Measurements from ENCODE around the gene PLCL1. TPM values are rescaled to one million over a fixed set of nuclear protein-coding genes. Genes with fewer than 3 reads are reported as not detected.

PLCL1 gene
- total RNA-seq, 2 donors from 2014 or later, result 24.9 to 27.2 TPM

DNA sequence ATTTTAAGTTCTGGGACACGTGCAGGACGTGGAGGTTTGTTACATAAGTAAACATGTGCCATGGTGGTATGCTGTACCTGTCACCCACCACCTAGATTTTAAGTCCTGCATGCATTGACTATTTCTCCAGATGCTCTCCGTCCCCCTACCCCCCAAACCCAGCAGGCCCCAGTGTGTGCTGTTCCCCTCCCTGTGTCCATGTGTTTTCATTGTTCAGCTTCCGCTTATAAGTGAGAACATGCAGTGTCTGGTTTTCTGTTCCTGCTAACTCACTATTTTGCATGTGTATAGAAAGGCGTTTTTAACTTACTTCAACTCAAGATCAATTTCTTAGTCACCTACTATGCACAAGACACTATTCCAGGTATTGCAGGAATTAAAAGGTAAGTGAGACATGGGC lies 128.0 kb downstream of the PLCL1 start:
- peaks cover 38% of the 10 kb centered on the region for H3K4me1 Mint-ChIP-seq
- H3K9me3 ChIP-seq (ENCODE audit: control insufficient read depth, low read length, poor library complexity, severe bottlenecking), result no peaks in the 10 kb centered on the region
- no peak overlapping the region for H3K4me3 Mint-ChIP-seq
- H3K27me3 Mint-ChIP-seq, result no peaks in the 10 kb centered on the region
- H3K27ac Mint-ChIP-seq, result peak overlapping the region; percentile 91
- no peak for DNase-seq
- H3K36me3 Mint-ChIP-seq (ENCODE audit: low read depth), result peaks cover 3% of the 10 kb centered on the region
- no peak for ATAC-seq

DNA sequence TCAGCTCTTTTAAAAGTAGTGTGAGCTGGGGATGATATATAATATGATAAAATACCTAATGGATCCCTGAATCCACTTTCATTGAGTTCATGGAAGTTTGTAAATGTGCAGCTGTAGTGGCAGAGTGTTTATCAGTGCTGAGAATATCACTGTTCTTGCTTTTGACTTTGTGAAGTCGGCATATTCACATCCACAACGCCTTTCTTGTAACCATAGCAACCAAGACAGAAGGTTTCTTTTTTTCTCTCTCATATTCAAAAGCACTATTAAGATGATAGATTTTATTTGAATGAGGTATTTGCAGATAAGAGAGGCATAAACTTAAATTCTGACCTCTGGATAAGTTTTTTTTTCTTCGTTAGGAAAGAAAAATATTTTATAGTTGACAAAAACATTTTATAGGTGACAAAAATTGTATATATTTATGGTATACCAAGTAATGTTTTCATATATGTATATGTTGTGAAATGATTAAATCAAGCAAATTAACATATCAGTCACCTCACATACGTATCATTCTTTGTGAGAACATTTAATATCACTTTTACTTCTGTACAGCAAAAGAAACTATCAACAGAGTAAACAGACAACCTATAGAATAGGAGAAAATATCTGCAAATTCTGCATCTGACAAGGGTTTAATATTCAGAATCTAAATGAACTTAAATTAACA lies 130.0 kb downstream of the PLCL1 start:
- Mint-ChIP-seq H3K4me3 (peak overlapping the region; percentile 77), H3K36me3 (ENCODE audit: low read depth) (peaks cover 3% of the 10 kb centered on the region), H3K27me3 (no peaks in the 10 kb centered on the region), H3K4me1 (peaks cover 43% of the 10 kb centered on the region), H3K27ac (peak overlapping the region; percentile 91)
- ATAC-seq (peak; percentile 68), DNase-seq (no peak)
- H3K9me3 ChIP-seq (ENCODE audit: control insufficient read depth, low read length, poor library complexity, severe bottlenecking), result peaks cover 3% of the 10 kb centered on the region

DNA sequence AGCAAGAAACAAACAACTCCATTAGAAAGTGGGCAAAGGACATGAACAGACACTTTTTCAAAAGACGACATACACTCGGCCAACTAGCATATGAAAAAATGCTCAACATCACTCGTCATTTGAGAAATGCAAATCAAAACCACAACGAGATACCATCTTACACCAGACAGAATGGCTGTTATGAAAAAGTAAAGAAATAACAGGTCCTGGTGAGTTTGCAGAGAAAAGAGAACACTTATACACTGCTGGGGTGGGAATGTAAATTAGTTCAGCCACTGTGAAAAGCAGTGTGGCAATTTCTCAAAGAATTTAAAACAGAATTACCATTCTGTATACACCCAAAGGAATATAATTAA lies 130.5 kb downstream of the PLCL1 start:
- Mint-ChIP-seq H3K27ac (peak overlapping the region; percentile 91), H3K27me3 (no peaks in the 10 kb centered on the region), H3K4me1 (peaks cover 45% of the 10 kb centered on the region), H3K4me3 (peak overlapping the region; percentile 77), H3K36me3 (ENCODE audit: low read depth) (peaks cover 3% of the 10 kb centered on the region)
- H3K9me3 ChIP-seq (ENCODE audit: control insufficient read depth, low read length, poor library complexity, severe bottlenecking), result peaks cover 3% of the 10 kb centered on the region
- peak; percentile 87 for ATAC-seq
- DNase-seq, result no peak

DNA sequence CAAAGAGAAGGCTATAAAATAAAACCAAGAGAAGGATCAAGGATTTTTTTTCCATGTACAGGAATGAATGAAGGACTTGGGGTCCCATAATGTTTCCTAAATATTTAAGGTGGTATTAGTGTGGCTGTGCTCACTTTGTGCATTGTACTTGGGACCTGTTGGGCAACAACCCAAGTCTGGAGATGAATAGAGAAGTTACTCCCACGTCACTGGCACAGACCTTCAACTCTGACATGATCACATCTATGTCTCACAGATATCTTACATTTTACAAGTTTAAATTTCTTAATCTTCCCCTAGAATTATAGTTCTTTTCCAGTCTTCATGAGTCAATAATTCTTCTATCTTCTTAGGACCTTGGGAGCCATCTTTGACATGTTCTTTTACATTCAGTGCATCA lies 133.4 kb downstream of the PLCL1 start:
- H3K27ac Mint-ChIP-seq, result no peak overlapping the region
- DNase-seq (no peak), ATAC-seq (no peak)
- H3K4me1 Mint-ChIP-seq, result peaks cover 40% of the 10 kb centered on the region
- H3K36me3 Mint-ChIP-seq (ENCODE audit: low read depth), result peaks cover 3% of the 10 kb centered on the region
- H3K27me3 Mint-ChIP-seq, result no peaks in the 10 kb centered on the region
- H3K4me3 Mint-ChIP-seq, result no peak overlapping the region
- peaks cover 3% of the 10 kb centered on the region for H3K9me3 ChIP-seq (ENCODE audit: control insufficient read depth, low read length, poor library complexity, severe bottlenecking)

DNA sequence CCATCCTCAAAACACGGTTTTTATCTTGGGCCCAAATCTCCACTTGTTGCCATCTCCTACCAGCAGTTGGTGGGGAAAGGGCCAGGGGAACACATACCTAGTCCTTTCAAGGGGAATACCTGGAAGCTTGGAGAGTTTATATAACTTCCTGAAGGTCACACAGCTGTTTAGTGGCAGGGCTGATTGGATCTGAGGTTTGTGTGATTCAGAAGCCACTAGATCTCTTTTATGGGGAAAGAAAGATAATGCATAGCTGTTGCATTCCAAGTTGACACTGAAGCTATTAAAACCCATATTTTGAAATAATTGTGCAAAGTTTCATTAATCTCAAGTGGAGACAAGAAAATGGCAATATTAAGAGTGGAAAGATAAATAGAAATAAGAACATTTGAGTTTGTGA lies 134.2 kb downstream of the PLCL1 start:
- Mint-ChIP-seq H3K4me1 (peaks cover 40% of the 10 kb centered on the region), H3K4me3 (no peak overlapping the region), H3K36me3 (ENCODE audit: low read depth) (peaks cover 3% of the 10 kb centered on the region), H3K27ac (no peak overlapping the region), H3K27me3 (no peaks in the 10 kb centered on the region)
- no peak for ATAC-seq
- DNase-seq, result no peak
- peaks cover 3% of the 10 kb centered on the region for H3K9me3 ChIP-seq (ENCODE audit: control insufficient read depth, low read length, poor library complexity, severe bottlenecking)

DNA sequence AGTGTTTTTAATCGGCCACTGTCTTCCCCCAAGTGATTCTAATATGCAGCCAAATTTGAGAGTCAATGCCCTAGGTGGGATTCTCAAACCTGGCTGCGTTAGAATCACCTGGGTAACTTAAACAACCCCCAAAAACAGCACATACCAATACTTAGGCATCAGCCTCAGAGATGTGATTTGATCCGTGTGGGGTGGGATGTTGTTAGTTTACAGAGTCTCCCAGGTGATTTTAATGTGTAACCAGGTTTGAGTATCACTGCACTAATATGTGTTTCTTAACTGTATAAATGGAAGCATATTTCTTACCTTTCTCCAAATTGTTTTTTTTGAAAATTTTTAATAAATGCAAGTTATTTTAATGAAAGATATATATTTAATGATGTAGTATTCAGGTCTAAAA lies 135.4 kb downstream of the PLCL1 start:
- Mint-ChIP-seq H3K4me1 (peaks cover 43% of the 10 kb centered on the region), H3K27me3 (no peaks in the 10 kb centered on the region), H3K4me3 (no peak overlapping the region), H3K36me3 (ENCODE audit: low read depth) (peaks cover 3% of the 10 kb centered on the region), H3K27ac (no peak overlapping the region)
- no peak for DNase-seq
- H3K9me3 ChIP-seq (ENCODE audit: control insufficient read depth, low read length, poor library complexity, severe bottlenecking), result peaks cover 3% of the 10 kb centered on the region
- ATAC-seq, result no peak

DNA sequence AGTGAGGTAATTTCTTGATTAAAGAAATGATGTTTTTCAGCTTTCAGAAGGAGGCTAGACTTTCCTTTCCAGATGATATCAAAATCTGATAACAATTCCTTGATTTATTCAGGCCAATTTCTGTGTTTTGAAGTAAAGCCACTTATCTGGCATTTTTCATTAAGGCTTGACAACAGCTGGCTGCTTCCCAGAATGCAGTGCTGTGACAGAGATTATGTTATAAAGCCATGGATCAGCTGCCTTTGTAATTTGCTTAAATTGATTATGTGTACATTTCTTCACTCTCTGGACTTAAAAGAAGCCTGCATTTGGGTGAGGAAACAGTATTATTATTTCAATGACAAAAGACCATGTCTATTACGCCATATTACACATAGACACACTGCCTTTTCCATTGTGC lies 136.0 kb downstream of the PLCL1 start:
- peaks cover 37% of the 10 kb centered on the region for H3K4me1 Mint-ChIP-seq
- DNase-seq (no peak), ATAC-seq (no peak)
- peaks cover 3% of the 10 kb centered on the region for H3K9me3 ChIP-seq (ENCODE audit: control insufficient read depth, low read length, poor library complexity, severe bottlenecking)
- no peaks in the 10 kb centered on the region for H3K27me3 Mint-ChIP-seq
- no peak overlapping the region for H3K4me3 Mint-ChIP-seq
- no peak overlapping the region for H3K27ac Mint-ChIP-seq
- H3K36me3 Mint-ChIP-seq (ENCODE audit: low read depth), result peaks cover 3% of the 10 kb centered on the region

DNA sequence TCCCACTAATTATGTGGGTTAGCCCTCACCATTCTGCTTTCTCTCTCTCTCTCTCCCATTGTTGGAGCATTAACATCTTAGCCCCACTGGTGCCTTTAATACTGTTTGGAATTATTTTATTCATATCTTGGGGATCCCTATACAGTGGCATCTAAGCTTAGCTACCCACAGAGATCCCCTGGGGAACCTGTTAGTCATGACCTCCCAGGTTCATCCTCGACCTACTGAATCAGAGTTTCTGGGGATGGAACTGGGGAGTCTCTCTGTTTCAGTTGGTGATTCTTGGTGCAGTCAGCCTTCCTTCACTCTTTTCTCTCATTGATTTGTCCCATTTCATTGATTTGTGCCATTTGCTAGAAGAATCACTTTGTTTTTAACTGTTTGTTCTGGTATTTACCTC lies 137.3 kb downstream of the PLCL1 start:
- Mint-ChIP-seq H3K36me3 (ENCODE audit: low read depth) (peaks cover 4% of the 10 kb centered on the region), H3K4me1 (peaks cover 30% of the 10 kb centered on the region)

DNA sequence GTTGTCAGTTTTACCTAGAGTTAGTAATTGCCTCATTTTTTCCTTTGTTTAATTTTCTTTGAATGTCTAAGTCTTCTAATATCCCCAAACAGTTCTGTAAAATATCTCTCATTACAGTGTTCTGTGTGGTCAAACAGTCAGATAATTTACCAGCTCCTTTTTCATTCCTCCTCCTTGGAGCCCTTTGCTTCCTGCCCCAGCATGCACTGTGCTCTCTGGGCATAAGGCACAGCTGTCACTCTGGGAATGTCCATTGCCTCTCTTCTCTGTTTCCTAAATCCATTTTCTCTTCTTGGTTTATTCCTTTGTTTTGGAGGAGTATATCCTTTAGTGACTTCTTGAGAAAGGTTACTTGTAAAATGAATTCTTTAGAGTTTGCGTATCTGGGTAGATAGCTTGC lies 139.3 kb downstream of the PLCL1 start:
- Mint-ChIP-seq H3K4me1 (peaks cover 37% of the 10 kb centered on the region), H3K27ac (no peak overlapping the region), H3K27me3 (no peaks in the 10 kb centered on the region), H3K36me3 (ENCODE audit: low read depth) (peaks cover 2% of the 10 kb centered on the region), H3K4me3 (no peak overlapping the region)
- ATAC-seq (no peak), DNase-seq (no peak)
- no peaks in the 10 kb centered on the region for H3K9me3 ChIP-seq (ENCODE audit: control insufficient read depth, low read length, poor library complexity, severe bottlenecking)

More for the DNA sequence above, 137.3 kb downstream of the PLCL1 start:
- peak overlapping the region; percentile 3 for H3K27ac Mint-ChIP-seq
- no peaks in the 10 kb centered on the region for H3K27me3 Mint-ChIP-seq
- DNase-seq, result no peak
- H3K9me3 ChIP-seq (ENCODE audit: control insufficient read depth, low read length, poor library complexity, severe bottlenecking), result peaks cover 3% of the 10 kb centered on the region
- no peak overlapping the region for H3K4me3 Mint-ChIP-seq
- ATAC-seq, result no peak

DNA sequence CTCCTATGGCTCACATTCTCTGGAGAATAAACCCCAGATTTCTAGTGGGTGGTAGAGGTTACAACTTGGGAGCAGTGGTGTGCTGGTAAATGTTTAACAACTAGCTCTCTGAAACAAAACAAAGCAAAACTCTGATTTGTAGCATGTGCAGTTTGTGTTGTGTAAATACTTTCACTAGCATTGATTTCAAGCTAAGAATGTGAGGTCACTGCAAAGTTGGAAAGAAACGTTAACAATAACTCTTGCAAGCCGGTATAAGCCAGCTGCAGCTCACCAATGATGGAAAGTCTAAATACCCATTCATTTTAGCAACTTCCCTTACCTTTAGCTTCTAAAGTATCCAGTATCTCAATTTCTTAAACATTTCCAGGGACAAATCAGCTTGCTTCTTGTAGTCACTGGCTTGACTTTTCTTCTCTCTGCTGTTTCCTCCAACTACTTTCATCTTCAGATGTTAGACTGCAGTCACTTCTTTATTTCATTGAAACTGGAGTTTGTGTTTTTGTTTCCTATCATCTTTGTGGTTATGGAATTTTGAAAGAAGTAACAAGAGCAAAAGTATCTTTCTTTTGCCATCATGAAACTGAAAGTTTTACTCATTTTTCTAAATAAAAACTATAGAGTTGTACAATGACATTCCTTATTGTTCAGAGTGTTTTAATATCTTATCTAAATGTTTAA lies 140.2 kb downstream of the PLCL1 start:
- no peak for ATAC-seq
- Mint-ChIP-seq H3K4me1 (peaks cover 39% of the 10 kb centered on the region), H3K27ac (no peak overlapping the region), H3K27me3 (no peaks in the 10 kb centered on the region), H3K4me3 (no peak overlapping the region), H3K36me3 (ENCODE audit: low read depth) (peaks cover 2% of the 10 kb centered on the region)
- no peak for DNase-seq
- H3K9me3 ChIP-seq (ENCODE audit: control insufficient read depth, low read length, poor library complexity, severe bottlenecking), result no peaks in the 10 kb centered on the region

DNA sequence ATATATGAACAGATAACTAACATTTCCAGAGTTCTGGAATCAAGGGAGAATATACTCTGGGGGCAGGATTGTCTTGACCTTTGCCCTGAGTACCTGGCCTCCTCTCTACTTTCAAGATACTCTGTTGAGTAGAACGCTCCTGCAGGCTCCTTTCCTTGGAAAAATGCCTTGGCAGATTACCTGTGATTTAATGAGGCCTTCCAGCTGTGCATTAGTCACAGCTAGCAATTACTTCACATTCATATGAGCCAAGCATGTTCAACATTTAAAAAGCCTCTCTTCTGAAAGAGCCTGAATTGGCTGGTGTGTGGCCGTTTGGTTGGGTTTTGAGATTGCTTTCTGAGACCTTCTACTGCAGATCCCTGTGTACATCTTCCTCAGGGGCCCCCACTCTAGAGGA lies 142.2 kb downstream of the PLCL1 start:
- Mint-ChIP-seq H3K27ac (peak overlapping the region; percentile 59), H3K27me3 (no peaks in the 10 kb centered on the region), H3K4me3 (no peak overlapping the region), H3K4me1 (peaks cover 43% of the 10 kb centered on the region), H3K36me3 (ENCODE audit: low read depth) (peaks cover 2% of the 10 kb centered on the region)
- no peaks in the 10 kb centered on the region for H3K9me3 ChIP-seq (ENCODE audit: control insufficient read depth, low read length, poor library complexity, severe bottlenecking)
- no peak for DNase-seq
- no peak for ATAC-seq

DNA sequence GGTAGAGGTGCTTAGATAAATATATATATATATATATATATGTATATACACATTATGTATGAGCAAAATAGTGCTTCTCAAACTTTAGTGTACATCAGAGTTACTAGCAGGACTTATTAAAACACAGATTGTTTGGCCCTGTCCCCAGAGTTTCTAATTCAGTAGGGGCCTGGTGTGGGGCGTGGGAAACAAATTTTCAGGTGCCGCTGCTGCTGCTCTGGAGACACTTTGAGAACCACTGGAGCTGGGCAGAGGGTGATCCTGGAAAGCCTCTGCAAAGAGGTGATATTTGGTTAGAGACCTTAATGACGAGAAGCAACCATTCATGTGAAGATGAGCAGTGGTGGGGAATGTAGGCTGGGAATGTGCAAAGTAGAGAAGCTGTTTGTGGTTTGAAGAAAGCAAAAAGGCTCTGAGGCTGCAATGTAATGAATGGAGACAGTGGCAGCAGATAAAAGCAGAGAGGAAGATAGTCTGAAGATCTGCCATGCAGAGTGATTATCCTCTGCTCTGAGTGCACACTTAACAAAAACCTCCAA lies 142.9 kb downstream of the PLCL1 start:
- peaks cover 39% of the 10 kb centered on the region for H3K4me1 Mint-ChIP-seq

DNA sequence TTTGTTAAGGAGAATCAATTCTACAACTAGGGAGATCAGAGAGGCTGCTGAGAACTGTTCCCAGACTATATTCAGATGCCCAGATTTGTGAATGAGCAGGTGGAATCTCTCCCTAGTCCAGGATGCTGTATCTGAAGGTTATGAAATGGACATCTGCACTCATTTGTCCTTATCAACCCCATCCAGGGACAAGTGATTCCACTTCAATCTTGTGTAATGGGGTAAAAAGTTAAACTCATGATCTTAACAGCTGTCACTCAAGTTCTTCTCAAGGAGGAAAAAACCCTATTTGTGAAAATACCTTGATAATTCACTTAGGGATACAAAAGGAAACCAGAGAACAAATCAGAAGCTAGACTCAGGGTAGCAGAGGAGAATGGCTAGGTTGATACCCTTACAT lies 144.8 kb downstream of the PLCL1 start:
- DNase-seq (no peak), ATAC-seq (no peak)
- H3K9me3 ChIP-seq (ENCODE audit: control insufficient read depth, low read length, poor library complexity, severe bottlenecking), result no peaks in the 10 kb centered on the region
- Mint-ChIP-seq H3K27me3 (no peaks in the 10 kb centered on the region), H3K27ac (peak overlapping the region; percentile 37), H3K36me3 (ENCODE audit: low read depth) (peaks cover 2% of the 10 kb centered on the region), H3K4me3 (no peak overlapping the region), H3K4me1 (peaks cover 38% of the 10 kb centered on the region)

More for the DNA sequence above, 142.9 kb downstream of the PLCL1 start:
- DNase-seq, result no peak
- Mint-ChIP-seq H3K27ac (no peak overlapping the region), H3K36me3 (ENCODE audit: low read depth) (peaks cover 2% of the 10 kb centered on the region), H3K27me3 (no peaks in the 10 kb centered on the region), H3K4me3 (no peak overlapping the region)
- ATAC-seq, result no peak
- no peaks in the 10 kb centered on the region for H3K9me3 ChIP-seq (ENCODE audit: control insufficient read depth, low read length, poor library complexity, severe bottlenecking)

DNA sequence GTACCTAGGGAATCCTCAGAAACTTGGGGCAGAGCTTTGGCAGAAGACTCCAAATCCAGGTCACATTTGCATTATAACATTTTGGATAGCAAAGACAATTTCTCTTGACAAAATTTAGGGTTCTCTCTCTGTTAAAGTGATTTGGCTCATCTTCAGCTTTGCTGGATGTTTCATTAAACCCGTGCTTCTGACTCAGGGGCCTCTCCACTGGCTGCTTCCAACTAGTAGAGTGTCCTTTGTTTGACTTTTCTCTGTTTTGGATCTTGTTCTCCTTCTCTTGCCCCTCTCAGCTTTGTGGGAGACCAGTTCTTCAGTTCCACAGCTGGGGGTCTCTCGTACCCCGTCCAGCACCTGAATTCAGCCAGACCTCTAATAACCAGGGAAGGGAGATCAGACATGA lies 145.6 kb downstream of the PLCL1 start:
- H3K4me3 Mint-ChIP-seq, result no peak overlapping the region
- peaks cover 2% of the 10 kb centered on the region for H3K36me3 Mint-ChIP-seq (ENCODE audit: low read depth)
- peaks cover 37% of the 10 kb centered on the region for H3K4me1 Mint-ChIP-seq
- DNase-seq, result no peak
- no peaks in the 10 kb centered on the region for H3K9me3 ChIP-seq (ENCODE audit: control insufficient read depth, low read length, poor library complexity, severe bottlenecking)
- no peak for ATAC-seq
- H3K27ac Mint-ChIP-seq, result no peak overlapping the region
- no peaks in the 10 kb centered on the region for H3K27me3 Mint-ChIP-seq
